ENCODE data around the gene CRIP1.

Gene CRIP1

GRCh38 chr14:105536691-105537579 is 50.2 kb downstream of the CRIP1 start:
- Mint-ChIP-seq H3K27me3 (no peaks in the 10 kb centered on the region), H3K4me3 (no peak overlapping the region), H3K4me1 (no peaks in the 10 kb centered on the region), H3K36me3 (no peaks in the 10 kb centered on the region), H3K9me3 (no peaks in the 10 kb centered on the region), H3K27ac (no peak overlapping the region)

GRCh38 chr14:105537580-105538474 is 51.1 kb downstream of the CRIP1 start:
- Mint-ChIP-seq H3K27ac (no peak overlapping the region), H3K4me1 (no peaks in the 10 kb centered on the region), H3K4me3 (no peak overlapping the region), H3K27me3 (no peaks in the 10 kb centered on the region), H3K9me3 (no peaks in the 10 kb centered on the region), H3K36me3 (no peaks in the 10 kb centered on the region)

All from activated naive CD4-positive, alpha-beta T cell treated with anti-CD3 and anti-CD28 coated beads, Interleukin-2, amount 50 U/mL, for 24 hours (primary cell).